ENCODE data around the gene MLXIP.
"Not testable (repeated sequence)": the region's sequence is repeated elsewhere in the genome, so short reads cannot be mapped to it uniquely, and the experiment has no call there.

MLXIP gene

GRCh38 chr12:122097927-122098756 is 19.6 kb downstream of the MLXIP start:
- peak; percentile 96 for DNase-seq

- no peak for DNase-seq
These were observed 20.8 kb downstream of the MLXIP start for GRCh38 chr12:122099280-122099749.

- no peak for DNase-seq
These were observed 21.3 kb downstream of the MLXIP start for GRCh38 chr12:122099856-122100255.

- DNase-seq = no peak
These were observed 22.0 kb downstream of the MLXIP start for GRCh38 chr12:122100568-122100967.

- DNase-seq = no peak
These were observed 23.8 kb downstream of the MLXIP start for GRCh38 chr12:122102331-122102730.

- DNase-seq = no peak
These were observed 26.3 kb downstream of the MLXIP start for GRCh38 chr12:122104844-122105243.

GRCh38 chr12:122105496-122105895 is 26.9 kb downstream of the MLXIP start:
- not testable (repeated sequence) for DNase-seq

GRCh38 chr12:122106843-122107242 is 28.3 kb downstream of the MLXIP start:
- DNase-seq = peak; percentile 96

- DNase-seq = no peak
These were observed 28.7 kb downstream of the MLXIP start for GRCh38 chr12:122107261-122107660.

GRCh38 chr12:122111089-122111641 is 32.6 kb downstream of the MLXIP start:
- peak; percentile 88 for DNase-seq

GRCh38 chr12:122116707-122117535 is 38.4 kb downstream of the MLXIP start:
- DNase-seq = peak; percentile 89

- DNase-seq = no peak
These were observed 39.4 kb downstream of the MLXIP start for GRCh38 chr12:122117979-122118378.

- DNase-seq = not testable (repeated sequence)
These were observed 42.8 kb downstream of the MLXIP start for GRCh38 chr12:122121341-122121740.

GRCh38 chr12:122121745-122122144 is 43.2 kb downstream of the MLXIP start:
- DNase-seq = no peak

- peak; percentile 49 for DNase-seq
These were observed 44.6 kb downstream of the MLXIP start for GRCh38 chr12:122123051-122123760.

- DNase-seq = no peak
These were observed 45.2 kb downstream of the MLXIP start for GRCh38 chr12:122123761-122124145.

GRCh38 chr12:122124370-122124769 is 45.8 kb downstream of the MLXIP start:
- no peak for DNase-seq

GRCh38 chr12:122125452-122126341 is 47.1 kb downstream of the MLXIP start:
- no peak for DNase-seq

GRCh38 chr12:122126342-122126635 is 47.7 kb downstream of the MLXIP start:
- DNase-seq = no peak

- no peak for DNase-seq
These were observed 48.4 kb downstream of the MLXIP start for GRCh38 chr12:122126713-122127597.

- no peak for DNase-seq
These were observed 49.3 kb downstream of the MLXIP start for GRCh38 chr12:122127839-122128238.
